ENCODE measurements around the gene REEP5. TPM values are rescaled to one million over a fixed set of nuclear protein-coding genes. Genes with fewer than 3 reads are reported as not detected.

The REEP5 gene
- total RNA-seq, 1 donor from 2014 or later: 61.0 TPM

GRCh38 chr5:112956606-112957005 is 34.6 kb upstream of the REEP5 start:
- H3K4me1 Mint-ChIP-seq (ENCODE audit: unreplicated experiment): peaks cover 21% of the 10 kb centered on the region

GRCh38 chr5:112951124-112951702 is 29.2 kb upstream of the REEP5 start:
- TF ChIP-seq, protein P1, sequence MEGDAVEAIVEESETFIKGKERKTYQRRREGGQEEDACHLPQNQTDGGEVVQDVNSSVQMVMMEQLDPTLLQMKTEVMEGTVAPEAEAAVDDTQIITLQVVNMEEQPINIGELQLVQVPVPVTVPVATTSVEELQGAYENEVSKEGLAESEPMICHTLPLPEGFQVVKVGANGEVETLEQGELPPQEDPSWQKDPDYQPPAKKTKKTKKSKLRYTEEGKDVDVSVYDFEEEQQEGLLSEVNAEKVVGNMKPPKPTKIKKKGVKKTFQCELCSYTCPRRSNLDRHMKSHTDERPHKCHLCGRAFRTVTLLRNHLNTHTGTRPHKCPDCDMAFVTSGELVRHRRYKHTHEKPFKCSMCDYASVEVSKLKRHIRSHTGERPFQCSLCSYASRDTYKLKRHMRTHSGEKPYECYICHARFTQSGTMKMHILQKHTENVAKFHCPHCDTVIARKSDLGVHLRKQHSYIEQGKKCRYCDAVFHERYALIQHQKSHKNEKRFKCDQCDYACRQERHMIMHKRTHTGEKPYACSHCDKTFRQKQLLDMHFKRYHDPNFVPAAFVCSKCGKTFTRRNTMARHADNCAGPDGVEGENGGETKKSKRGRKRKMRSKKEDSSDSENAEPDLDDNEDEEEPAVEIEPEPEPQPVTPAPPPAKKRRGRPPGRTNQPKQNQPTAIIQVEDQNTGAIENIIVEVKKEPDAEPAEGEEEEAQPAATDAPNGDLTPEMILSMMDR (conservative IDR thresholded peaks at IDR 0.05): no peak
- no peaks in the 10 kb centered on the region for H3K9me3 Mint-ChIP-seq
- no peak overlapping the region for H3K27ac Mint-ChIP-seq
- no peak for DNase-seq (ENCODE audit: extremely low spot score, unreplicated experiment)
- no peak overlapping the region for H3K4me3 Mint-ChIP-seq
- H3K27me3 Mint-ChIP-seq: peaks cover 3% of the 10 kb centered on the region
- H3K4me1 Mint-ChIP-seq (ENCODE audit: unreplicated experiment): no peaks in the 10 kb centered on the region
- H3K36me3 Mint-ChIP-seq: no peaks in the 10 kb centered on the region

More at GRCh38 chr5:112956606-112957005, 34.6 kb upstream of the REEP5 start:
- Mint-ChIP-seq H3K27ac (no peak overlapping the region), H3K36me3 (no peaks in the 10 kb centered on the region), H3K4me3 (no peak overlapping the region), H3K9me3 (no peaks in the 10 kb centered on the region), H3K27me3 (no peaks in the 10 kb centered on the region)
- no peak for DNase-seq (ENCODE audit: extremely low spot score, unreplicated experiment)
- TF ChIP-seq, protein P1 (conservative IDR thresholded peaks at IDR 0.05): no peak

GRCh38 chr5:112948458-112948857 is 26.4 kb upstream of the REEP5 start:
- Mint-ChIP-seq H3K9me3 (no peaks in the 10 kb centered on the region), H3K27me3 (peaks cover 3% of the 10 kb centered on the region), H3K4me3 (no peak overlapping the region), H3K36me3 (no peaks in the 10 kb centered on the region), H3K4me1 (ENCODE audit: unreplicated experiment) (no peaks in the 10 kb centered on the region), H3K27ac (no peak overlapping the region)
- DNase-seq (ENCODE audit: extremely low spot score, unreplicated experiment): no peak
- TF ChIP-seq, protein P1 (conservative IDR thresholded peaks at IDR 0.05): no peak

DNA sequence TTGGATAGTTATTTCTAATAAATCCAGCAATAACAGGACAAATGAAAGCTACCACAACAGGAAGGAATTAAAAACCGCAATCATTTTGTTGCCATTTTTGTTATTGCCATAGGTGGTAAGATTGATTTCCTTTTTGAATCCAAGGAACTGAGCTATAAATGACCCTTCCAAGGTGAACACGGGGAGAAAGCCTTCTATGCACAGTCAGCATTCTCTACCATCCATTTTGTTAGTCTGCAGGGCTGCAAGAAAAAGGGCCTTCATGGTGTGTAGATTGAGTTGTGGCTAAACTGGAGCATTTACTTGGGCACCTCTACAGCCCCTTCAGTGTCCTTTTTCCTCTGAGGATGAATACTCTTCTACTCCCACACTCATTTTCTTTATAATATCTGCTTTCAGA is 18.6 kb upstream of the REEP5 start:
- no peak for DNase-seq (ENCODE audit: extremely low spot score, unreplicated experiment)
- Mint-ChIP-seq H3K4me1 (ENCODE audit: unreplicated experiment) (no peaks in the 10 kb centered on the region), H3K27ac (no peak overlapping the region), H3K36me3 (no peaks in the 10 kb centered on the region), H3K27me3 (no peaks in the 10 kb centered on the region), H3K4me3 (no peak overlapping the region), H3K9me3 (no peaks in the 10 kb centered on the region)
- TF ChIP-seq, protein P1 (conservative IDR thresholded peaks at IDR 0.05): no peak

DNA sequence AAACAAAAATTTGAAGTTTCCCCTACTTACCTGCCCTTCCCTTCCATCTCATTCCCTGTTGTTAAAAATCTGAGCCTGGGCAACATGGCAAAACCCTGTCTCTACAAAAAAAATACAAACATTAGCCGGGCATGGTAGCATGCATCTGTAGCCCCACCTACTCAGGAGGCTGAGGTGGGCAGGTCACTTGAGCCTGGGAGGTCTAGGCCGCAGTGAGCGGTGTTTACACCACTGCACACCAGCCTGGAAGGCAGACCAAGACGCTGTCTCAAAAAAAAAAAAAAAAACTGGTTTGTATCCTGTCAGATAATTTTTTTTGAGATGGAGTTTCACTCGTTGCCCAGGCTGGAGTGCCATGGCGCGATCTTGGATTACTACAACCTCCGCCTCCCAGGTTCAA is 16.3 kb upstream of the REEP5 start:
- Mint-ChIP-seq H3K4me1 (ENCODE audit: unreplicated experiment) (peaks cover 7% of the 10 kb centered on the region), H3K36me3 (no peaks in the 10 kb centered on the region), H3K4me3 (no peak overlapping the region), H3K27ac (no peak overlapping the region), H3K27me3 (no peaks in the 10 kb centered on the region), H3K9me3 (peaks cover 5% of the 10 kb centered on the region)
- DNase-seq (ENCODE audit: extremely low spot score, unreplicated experiment): no peak
- TF ChIP-seq, protein P1 (conservative IDR thresholded peaks at IDR 0.05): no peak

GRCh38 chr5:112935675-112936074 is 13.6 kb upstream of the REEP5 start:
- Mint-ChIP-seq H3K4me3 (no peak overlapping the region), H3K9me3 (peaks cover 5% of the 10 kb centered on the region), H3K27me3 (no peaks in the 10 kb centered on the region), H3K36me3 (no peaks in the 10 kb centered on the region), H3K4me1 (ENCODE audit: unreplicated experiment) (peaks cover 14% of the 10 kb centered on the region), H3K27ac (no peak overlapping the region)
- DNase-seq (ENCODE audit: extremely low spot score, unreplicated experiment): no peak
- TF ChIP-seq, protein P1 (conservative IDR thresholded peaks at IDR 0.05): no peak

Data from type B pancreatic cell (in vitro differentiated cells).